HepG2 (cell line): Measurements from ENCODE around the gene FAM163B. TPM values are rescaled to one million over a fixed set of nuclear protein-coding genes. Genes with fewer than 3 reads are reported as not detected.

Experiments
- ATAC-seq: fragments of 200-7000 bp; cut with Tn5 transposase; 3 replicates; pipeline ENCODE4 v1.9.1; 2020; ENCODE audit warnings: mild to moderate bottlenecking, moderate library complexity
- BruUV-seq: library from RNA; stranded (reverse); fragments of 400-500 nt; replicated peaks from 2 replicates; lab custom pipeline; 2021; lab: Mats Ljungman, UMichigan
- CTCF ChIA-PET: fragments of 300-600 bp; formaldehyde crosslinking; extraction: SDS; loops from one replicate; lab custom pipeline; 2021; ENCODE audit warnings: low total read pairs, inconsistent platforms, low intra/inter-chr PET ratio; lab: Yijun Ruan, JAX
- POLR2A ChIA-PET: fragments of 350-600 bp; sonication (Branson Sonifier 250); formaldehyde crosslinking; loops from one replicate; lab custom pipeline; 2020; ENCODE audit warnings: antibody characterized with exemption, inconsistent platforms; lab: Yijun Ruan, JAX
- DNase-seq: peaks from one replicate; pipeline ENCODE4 v3.0.0-alpha.2; 2015; ENCODE audit warnings: low spot score
- FAIRE-seq: peaks from 3 replicates; lab custom pipeline; 2011; peaks lifted over from hg19 to GRCh38; lab: Jason Lieb, UNC
- H2AFZ ChIP-seq: one replicate; pipeline ENCODE4 v1.6.1; 2011; ENCODE audit warnings: low read length, inconsistent platforms
- H3K27ac ChIP-seq: fragments of 300-600 bp; 3 replicates; pipeline ENCODE4 v1.8.0; 2011; ENCODE audit warnings: mixed run types, mild to moderate bottlenecking, mixed read lengths, low read length, inconsistent platforms; ENCODE audit not compliant: insufficient read depth; ENCODE audit errors: extremely low read length
- H3K27me3 ChIP-seq, 2 experiments: fragments of 200-600 bp in 1 of 2; 2 replicates in 1 of 2; 3 replicates in 1 of 2; pipeline versions ENCODE4 v1.6.0 to v1.8.0; 2011; ENCODE audit warnings: low read length in 2 of 2, mild to moderate bottlenecking in 2 of 2, moderate library complexity in 2 of 2, inconsistent platforms in 1 of 2; ENCODE audit not compliant: insufficient read depth in 2 of 2, control insufficient read depth in 1 of 2
- H3K36me3 ChIP-seq, 2 experiments: fragments of 200-600 bp in 1 of 2; replicated peaks in 1 of 2; 2 replicates in 1 of 2; 3 replicates in 1 of 2; pipeline versions ENCODE4 v1.5.1 to v1.8.0; 2011; ENCODE audit warnings: low read length in 2 of 2, inconsistent platforms in 1 of 2; ENCODE audit not compliant: insufficient read depth in 2 of 2, control insufficient read depth in 1 of 2
- H3K4me1 ChIP-seq: 2 replicates; pipeline ENCODE4 v1.5.1; 2012; ENCODE audit warnings: low read length, inconsistent platforms; ENCODE audit not compliant: insufficient read depth
- H3K4me2 ChIP-seq: 2 replicates; pipeline ENCODE4 v1.6.0; 2011; ENCODE audit warnings: low read depth, low read length, inconsistent platforms
- H3K4me3 ChIP-seq, 3 experiments: fragments of 200-600 bp in 1 of 3; sonication (generic), shearing (Covaris generic) in 1 of 3; replicated peaks in 1 of 3; 2 replicates each; pipeline ENCODE4 v1.5.1; 2011 to 2016; ENCODE audit warnings: low read length in 3 of 3, inconsistent platforms in 2 of 3, low read depth in 2 of 3, mild to moderate bottlenecking in 2 of 3, control low read depth in 1 of 3, mixed read lengths in 1 of 3; ENCODE audit not compliant: insufficient read depth in 1 of 3
- H3K79me2 ChIP-seq: one replicate; pipeline ENCODE4 v1.6.1; 2011; ENCODE audit warnings: low read length, inconsistent platforms; ENCODE audit not compliant: insufficient read depth
- H3K9ac ChIP-seq: 2 replicates; pipeline ENCODE4 v1.6.0; 2011; ENCODE audit warnings: mild to moderate bottlenecking, low read depth, low read length, inconsistent platforms; ENCODE audit not compliant: insufficient read depth
- H3K9me3 ChIP-seq: 2 replicates; pipeline ENCODE4 v1.5.1; 2012; ENCODE audit warnings: mild to moderate bottlenecking, low read length
- H4K20me1 ChIP-seq: 2 replicates; pipeline ENCODE4 v1.6.0; 2011; ENCODE audit warnings: inconsistent platforms, mild to moderate bottlenecking, low read length, moderate library complexity; ENCODE audit not compliant: insufficient read depth
- ARHGAP35 ChIP-seq: sonication (generic); formaldehyde crosslinking; IDR thresholded peaks from 2 replicates; pipeline ENCODE4 v1.9.0; 2022; ENCODE audit warnings: mild to moderate bottlenecking, inconsistent platforms, moderate library complexity, missing genetic modification reagents, borderline replicate concordance
- HDAC6 ChIP-seq: fragments of 200-600 bp; sonication (generic); IDR thresholded peaks from 2 replicates; pipeline ENCODE4 v1.7.0; 2017; ENCODE audit warnings: mild to moderate bottlenecking, antibody characterized with exemption, low read length, low read depth
- ISL2 ChIP-seq: sonication (generic); formaldehyde crosslinking; IDR thresholded peaks from 2 replicates; pipeline ENCODE4 v1.5.0; 2020; ENCODE audit warnings: missing genetic modification reagents
- KDM3A ChIP-seq: IDR thresholded peaks from 2 replicates; pipeline ENCODE4 v1.6.1; 2018; ENCODE audit warnings: low read depth, missing compliant biosample characterization
- KLF12 ChIP-seq: sonication (generic); formaldehyde crosslinking; IDR thresholded peaks from 2 replicates; pipeline ENCODE4 v1.4.0; 2020; ENCODE audit warnings: missing genetic modification reagents, borderline replicate concordance
- NCOA2 ChIP-seq: sonication (generic); formaldehyde crosslinking; IDR thresholded peaks from 2 replicates; pipeline ENCODE4 v1.8.0; 2022; ENCODE audit warnings: inconsistent platforms
- PHF5A ChIP-seq: IDR thresholded peaks from one replicate; pipeline ENCODE4 v1.6.1; 2018; ENCODE audit warnings: low read depth, missing genetic modification reagents; ENCODE audit not compliant: unreplicated experiment
- RFX3 ChIP-seq: IDR thresholded peaks from 2 replicates; pipeline ENCODE4 v1.6.1; 2016; ENCODE audit warnings: missing biosample characterization, missing genetic modification reagents
- RNF2 ChIP-seq: fragments of 450-650 bp; conservative IDR thresholded peaks from 2 replicates; pipeline ENCODE4 v1.6.1; 2016; ENCODE audit warnings: low read depth
- SIN3B ChIP-seq: fragments of 150-350 bp; IDR thresholded peaks from 2 replicates; pipeline ENCODE4 v1.6.1; 2014; ENCODE audit warnings: low read length
- TP53 ChIP-seq: sonication (generic); formaldehyde crosslinking; conservative IDR thresholded peaks from 2 replicates; pipeline ENCODE4 v1.4.0; 2020; ENCODE audit warnings: missing genetic modification reagents
- ZC3H4 ChIP-seq: sonication (generic); formaldehyde crosslinking; IDR thresholded peaks from 2 replicates; pipeline ENCODE4 v1.4.0; 2020; ENCODE audit warnings: missing genetic modification reagents, borderline replicate concordance
- ZMYM3 ChIP-seq: sonication (generic); formaldehyde crosslinking; IDR thresholded peaks from 2 replicates; pipeline ENCODE4 v1.5.1; 2020; ENCODE audit warnings: mild to moderate bottlenecking, missing genetic modification reagents
- ZNF207 ChIP-seq: fragments of 450-650 bp; IDR thresholded peaks from 2 replicates; pipeline ENCODE4 v1.6.1; 2016; ENCODE audit warnings: antibody characterized with exemption, borderline replicate concordance
- ZNF501 ChIP-seq: sonication (generic); formaldehyde crosslinking; IDR thresholded peaks from 2 replicates; pipeline ENCODE4 v1.5.1; 2020; ENCODE audit warnings: mild to moderate bottlenecking, moderate library complexity, missing genetic modification reagents
- ZNF576 ChIP-seq: sonication (generic); formaldehyde crosslinking; IDR thresholded peaks from 2 replicates; pipeline ENCODE4 v1.4.0; 2020; ENCODE audit warnings: mild to moderate bottlenecking, missing genetic modification reagents
- ZNF652 ChIP-seq: IDR thresholded peaks from 2 replicates; pipeline ENCODE4 v1.6.1; 2016; ENCODE audit warnings: low read depth, borderline replicate concordance
- ZNF747 ChIP-seq: sonication (generic); formaldehyde crosslinking; IDR thresholded peaks from 2 replicates; pipeline ENCODE4 v1.8.1; 2023; ENCODE audit warnings: missing genetic modification reagents, mild to moderate bottlenecking, borderline replicate concordance
- ZNF770 ChIP-seq: sonication (generic); formaldehyde crosslinking; IDR thresholded peaks from 2 replicates; pipeline ENCODE4 v1.5.0; 2020; ENCODE audit warnings: mild to moderate bottlenecking, missing genetic modification reagents
- ZNF776 ChIP-seq: sonication (generic); formaldehyde crosslinking; IDR thresholded peaks from 2 replicates; pipeline ENCODE4 v1.4.0; 2020; ENCODE audit warnings: mild to moderate bottlenecking, missing genetic modification reagents
- WGBS: methylation state at CpG from one replicate; pipeline ENCODE4 v1.1.6; 2017; ENCODE audit warnings: low lambda C conversion rate; 5-methylcytosine and 5-hydroxymethylcytosine counted together
- in situ Hi-C: cut with HindIII; loops from 2 replicates; pipeline ENCODE4 v1.10.0; 2017; ENCODE audit warnings: low pct_unique_long_range_greater_than_20kb; ENCODE audit not compliant: extremely low pct_ligation_motif_present
- intact Hi-C: fragments of 100-400 bp; cut with micrococcal nuclease; formaldehyde crosslinking; loops from one replicate; pipeline ENCODE4 v1.10.0; 2022; ENCODE audit not compliant: unreplicated experiment
- polyA plus RNA-seq, 8 experiments: library from polyadenylated mRNA; depleted of rRNA in 3 of 8; stranded (reverse) in 7 of 8; unstranded in 1 of 8; fragments of >200 nt; fragmentation: Illumina TruSeq in 4 of 8; extraction: Trizol in 4 of 8; gene quantifications; 2 replicates each; pipeline versions ENCODE4 v1.2.1 to v1.2.3, GENCODE V29; 2011 to 2016; ENCODE audit warnings: low read depth in 4 of 8, missing spikeins in 1 of 8, mixed read lengths in 1 of 8; ENCODE audit not compliant: insufficient read depth in 1 of 8
- total RNA-seq, 5 experiments: library from RNA; depleted of rRNA; stranded (reverse); fragments of >200 nt; fragmentation: Illumina TruSeq; extraction: Trizol; gene quantifications; 2 replicates each; pipeline ENCODE4 v1.2.3, GENCODE V29; 2016; ENCODE audit warnings: low read depth in 1 of 5

Gene FAM163B
- total and polyA plus RNA-seq, 2 of the 13 experiments (the other 11 are each of a cell fraction or from before 2014, with no cell fraction given): not detected

DNA sequence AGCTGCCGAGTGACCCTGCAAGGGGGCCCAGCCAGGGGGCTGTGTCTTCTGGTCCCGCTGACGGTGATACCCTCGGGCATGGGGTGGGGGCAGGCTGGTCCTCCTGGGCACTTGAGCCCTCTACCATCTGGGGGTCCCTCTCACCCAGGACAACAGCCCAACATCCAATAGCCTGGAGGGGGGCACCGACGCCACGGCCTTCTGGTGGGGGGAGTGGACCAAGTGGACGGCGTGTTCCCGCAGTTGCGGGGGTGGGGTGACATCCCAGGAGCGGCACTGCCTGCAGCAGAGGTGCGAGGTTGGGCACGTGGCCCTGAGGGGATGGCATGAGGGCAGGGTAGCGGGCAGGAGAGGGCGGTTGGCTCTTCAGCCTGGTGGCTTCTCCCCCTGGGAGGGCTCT, 71.9 kb downstream of the FAM163B start (continued):
- TF ChIP-seq ZNF770 (CRISPR knock-in tag) (no peak), ISL2 (CRISPR knock-in tag) (no peak), RFX3 (CRISPR knock-in tag) (no peak)

DNA sequence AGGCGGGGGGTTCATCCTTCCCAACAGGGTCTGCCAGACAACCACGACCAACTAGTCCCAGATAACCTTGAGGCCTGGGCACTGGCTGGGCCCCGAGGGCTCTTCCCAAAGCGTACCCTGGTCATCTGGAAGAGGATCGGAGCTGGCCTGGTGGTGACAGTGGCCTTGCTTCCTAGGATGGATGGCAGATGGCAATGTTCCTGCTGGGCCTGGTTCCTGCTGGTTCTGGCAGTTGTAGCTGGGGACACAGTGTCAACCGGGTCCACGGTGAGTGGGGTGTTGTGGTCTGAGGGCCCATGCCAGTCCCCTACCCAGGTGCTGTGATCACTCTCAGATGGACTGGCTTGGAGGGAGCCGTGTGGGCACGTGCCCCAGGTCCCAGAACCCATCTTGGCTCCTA, 72.7 kb downstream of the FAM163B start:
- POLR2A ChIA-PET: no interaction called here
- Histone ChIP-seq H3K4me3 (no peak overlapping the region), H3K4me1 (peaks cover 28% of the 10 kb centered on the region), H2AFZ (no peak overlapping the region), H3K27ac (no peak overlapping the region), H3K9me3 (no peaks in the 10 kb centered on the region), H3K9ac (no peak overlapping the region), H3K27me3 (peaks cover 0 to 9% of the 10 kb centered on the region in 2 experiments; a peak in 3 of 5 replicates), H4K20me1 (0 out of 2 replicates have a peak, but pooled peaks cover 2% of the 10 kb centered on the region), H3K79me2 (no peaks in the 10 kb centered on the region), H3K36me3 (no peaks in the 10 kb centered on the region), H3K4me2 (no peak overlapping the region)
- 78% methylated on average over 4 of the region's 9 CpGs for WGBS
- CTCF ChIA-PET: no interaction called here
- no peak for FAIRE-seq
- ATAC-seq: no peak
- in situ Hi-C loops: loop anchor here (25.0 kb wide), 1 partner anchor 201 kb away; the partner anchor contains the start of gene SARDH
- no peak for DNase-seq
- intact Hi-C loops: no loop called here
- BruUV-seq: no TSS peak
- no peak for TF ChIP-seq ARHGAP35 (CRISPR knock-in tag)
- TF ChIP-seq ZNF207: no peak
- no peak for TF ChIP-seq ZNF576 (CRISPR knock-in tag)
- TF ChIP-seq SIN3B: no peak
- no peak for TF ChIP-seq TP53 (CRISPR knock-in tag)
- no peak for TF ChIP-seq ZNF747 (CRISPR knock-in tag)
- no peak for TF ChIP-seq PHF5A (CRISPR knock-in tag)
- TF ChIP-seq ZNF652: no peak
- TF ChIP-seq KDM3A (CRISPR knock-in tag): no peak
- no peak for TF ChIP-seq ZC3H4 (CRISPR knock-in tag)
- TF ChIP-seq ZNF501 (CRISPR knock-in tag): no peak
- TF ChIP-seq RNF2: no peak
- TF ChIP-seq ZNF776 (CRISPR knock-in tag): no peak
- TF ChIP-seq KLF12: no peak
- TF ChIP-seq HDAC6: no peak
- no peak for TF ChIP-seq ZMYM3 (CRISPR knock-in tag)
- TF ChIP-seq NCOA2: no peak
- TF ChIP-seq, all 625 proteins: peak for 0
